Measurements from ENCODE around the gene RAPGEF4. TPM values are rescaled to one million over a fixed set of nuclear protein-coding genes. Genes with fewer than 3 reads are reported as not detected.
"Not testable (repeated sequence)": the region's sequence is repeated elsewhere in the genome, so short reads cannot be mapped to it uniquely, and the experiment has no call there.

The RAPGEF4 gene
- polyA plus RNA-seq, 2 donors: 1.7 to 3.1 TPM

GRCh38 chr2:173037245-173038120 lies 301.8 kb downstream of the RAPGEF4 start:
- H3K4me1 ChIP-seq (ENCODE audit: control insufficient read depth in 2 of 2, insufficient read depth in 2 of 2, low read length in 1 of 2): no peaks in the 10 kb centered on the region
- no peaks in the 10 kb centered on the region for H3K9me3 ChIP-seq (ENCODE audit: control insufficient read depth in 2 of 2, insufficient read depth in 1 of 2, low read depth in 1 of 2, low read length in 1 of 2)
- H3K4me3 ChIP-seq (ENCODE audit: low read depth in 1 of 2, low read length in 2 of 2): no peak overlapping the region
- H3K27ac ChIP-seq (ENCODE audit: low read depth in 2 of 2, low read length in 1 of 2): no peak overlapping the region
- WGBS, 2 donors: 68 to 86% methylated on average over 12 of the region's 12 CpGs
- H3K27me3 ChIP-seq (ENCODE audit: control insufficient read depth in 1 of 2, insufficient read depth in 2 of 2, low read length in 2 of 2): no peaks in the 10 kb centered on the region
- no peaks in the 10 kb centered on the region for H3K36me3 ChIP-seq (ENCODE audit: control insufficient read depth in 2 of 2, insufficient read depth in 2 of 2, low read length in 1 of 2)

DNA sequence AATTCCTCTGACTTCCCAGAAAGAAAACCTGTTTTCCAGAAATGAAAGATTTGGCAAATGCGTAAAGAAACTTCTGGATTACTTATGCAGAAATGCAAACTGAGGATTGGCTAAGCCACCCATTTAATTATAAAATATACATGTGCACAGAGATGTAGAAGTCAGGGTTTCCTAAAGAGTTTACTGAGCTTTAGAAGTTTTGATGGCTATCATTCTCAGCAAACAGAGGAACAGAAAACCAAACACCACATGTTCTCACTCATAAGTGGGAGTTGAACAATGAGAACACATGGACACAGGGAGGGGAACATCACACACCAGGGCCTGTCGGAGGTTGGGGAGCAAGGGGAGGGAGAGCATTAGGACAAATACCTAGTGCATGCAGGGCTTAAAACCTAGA lies 302.6 kb downstream of the RAPGEF4 start:
- H3K27ac ChIP-seq (ENCODE audit: low read depth in 2 of 2, low read length in 1 of 2): not testable (repeated sequence)

DNA sequence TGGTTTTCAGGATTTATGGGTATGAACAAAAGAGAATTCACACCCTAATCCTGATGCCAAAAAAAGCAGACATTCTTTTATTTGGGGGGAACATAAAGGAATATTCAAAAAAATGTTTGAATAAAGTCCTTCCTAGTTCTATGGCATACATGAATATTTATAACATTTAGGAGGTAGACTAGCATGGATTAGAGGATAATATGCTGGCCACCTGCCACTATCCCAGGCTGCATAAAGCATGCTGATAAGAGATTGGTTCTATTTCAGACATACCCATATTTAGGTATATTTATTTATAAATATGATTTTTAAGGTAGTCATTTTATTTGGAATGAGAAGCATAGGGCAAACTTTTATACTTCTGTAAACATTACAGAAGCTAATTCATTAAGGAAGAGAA lies 305.1 kb downstream of the RAPGEF4 start:
- H3K4me1 ChIP-seq (ENCODE audit: control insufficient read depth in 2 of 2, insufficient read depth in 2 of 2, low read length in 1 of 2): no peaks in the 10 kb centered on the region
- H3K27ac ChIP-seq (ENCODE audit: low read depth in 2 of 2, low read length in 1 of 2): no peak overlapping the region
- H3K4me3 ChIP-seq (ENCODE audit: low read depth in 1 of 2, low read length in 2 of 2): no peak overlapping the region
- no peaks in the 10 kb centered on the region for H3K27me3 ChIP-seq (ENCODE audit: control insufficient read depth in 1 of 2, insufficient read depth in 2 of 2, low read length in 2 of 2)
- no peaks in the 10 kb centered on the region for H3K9me3 ChIP-seq (ENCODE audit: control insufficient read depth in 2 of 2, insufficient read depth in 1 of 2, low read depth in 1 of 2, low read length in 1 of 2)
- H3K36me3 ChIP-seq (ENCODE audit: control insufficient read depth in 2 of 2, insufficient read depth in 2 of 2, low read length in 1 of 2): no peaks in the 10 kb centered on the region

More for the DNA sequence above, 302.6 kb downstream of the RAPGEF4 start:
- H3K9me3 ChIP-seq (ENCODE audit: control insufficient read depth in 2 of 2, insufficient read depth in 1 of 2, low read depth in 1 of 2, low read length in 1 of 2); H3K4me3 ChIP-seq (ENCODE audit: low read depth in 1 of 2, low read length in 2 of 2); H3K4me1 ChIP-seq (ENCODE audit: control insufficient read depth in 2 of 2, insufficient read depth in 2 of 2, low read length in 1 of 2); H3K27me3 ChIP-seq (ENCODE audit: control insufficient read depth in 1 of 2, insufficient read depth in 2 of 2, low read length in 2 of 2); H3K36me3 ChIP-seq (ENCODE audit: control insufficient read depth in 2 of 2, insufficient read depth in 2 of 2, low read length in 1 of 2): not testable (repeated sequence)
- 77 to 90% methylated on average over 2 of the region's 2 CpGs for WGBS, 2 donors

DNA sequence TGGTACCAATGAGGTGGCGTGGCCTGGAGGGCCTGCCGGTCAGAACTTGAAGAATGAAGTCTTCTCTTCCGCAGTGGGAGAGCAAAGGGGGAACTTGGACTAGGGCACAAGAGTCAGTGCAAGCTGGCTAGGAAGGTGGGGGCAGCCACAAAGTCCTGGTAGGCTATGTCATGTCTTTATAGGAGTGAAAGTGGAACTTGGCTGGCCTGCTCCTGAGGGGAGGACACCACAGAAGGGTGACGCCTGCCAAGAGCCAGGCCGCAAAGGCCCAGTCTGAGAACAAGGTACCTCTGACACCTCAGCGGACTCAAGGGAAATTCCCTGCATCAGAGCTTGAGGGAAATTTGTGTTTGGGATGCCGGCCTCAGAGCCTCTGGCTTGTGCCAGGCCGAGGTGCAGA lies 307.8 kb downstream of the RAPGEF4 start:
- 90 to 94% methylated on average over 8 of the region's 8 CpGs for WGBS, 2 donors
- Histone ChIP-seq H3K4me3 (ENCODE audit: low read depth in 1 of 2, low read length in 2 of 2) (no peak overlapping the region), H3K36me3 (ENCODE audit: control insufficient read depth in 2 of 2, insufficient read depth in 2 of 2, low read length in 1 of 2) (no peaks in the 10 kb centered on the region), H3K9me3 (ENCODE audit: control insufficient read depth in 2 of 2, insufficient read depth in 1 of 2, low read depth in 1 of 2, low read length in 1 of 2) (no peaks in the 10 kb centered on the region), H3K27ac (ENCODE audit: low read depth in 2 of 2, low read length in 1 of 2) (no peak overlapping the region), H3K4me1 (ENCODE audit: control insufficient read depth in 2 of 2, insufficient read depth in 2 of 2, low read length in 1 of 2) (no peaks in the 10 kb centered on the region), H3K27me3 (ENCODE audit: control insufficient read depth in 1 of 2, insufficient read depth in 2 of 2, low read length in 2 of 2) (no peaks in the 10 kb centered on the region)

GRCh38 chr2:173043897-173044519 lies 308.4 kb downstream of the RAPGEF4 start:
- WGBS, 2 donors: 95 to 97% methylated on average over 13 of the region's 13 CpGs

GRCh38 chr2:173044686-173045085 lies 309.0 kb downstream of the RAPGEF4 start:
- Histone ChIP-seq H3K4me3 (ENCODE audit: low read depth in 1 of 2, low read length in 2 of 2) (no peak overlapping the region), H3K4me1 (ENCODE audit: control insufficient read depth in 2 of 2, insufficient read depth in 2 of 2, low read length in 1 of 2) (no peaks in the 10 kb centered on the region), H3K27me3 (ENCODE audit: control insufficient read depth in 1 of 2, insufficient read depth in 2 of 2, low read length in 2 of 2) (no peaks in the 10 kb centered on the region), H3K27ac (ENCODE audit: low read depth in 2 of 2, low read length in 1 of 2) (no peak overlapping the region), H3K9me3 (ENCODE audit: control insufficient read depth in 2 of 2, insufficient read depth in 1 of 2, low read depth in 1 of 2, low read length in 1 of 2) (no peaks in the 10 kb centered on the region), H3K36me3 (ENCODE audit: control insufficient read depth in 2 of 2, insufficient read depth in 2 of 2, low read length in 1 of 2) (no peaks in the 10 kb centered on the region)
- 86 to 88% methylated on average over 10 of the region's 10 CpGs for WGBS, 2 donors

More at GRCh38 chr2:173043897-173044519, 308.4 kb downstream of the RAPGEF4 start:
- Histone ChIP-seq H3K27ac (ENCODE audit: low read depth in 2 of 2, low read length in 1 of 2) (no peak overlapping the region), H3K36me3 (ENCODE audit: control insufficient read depth in 2 of 2, insufficient read depth in 2 of 2, low read length in 1 of 2) (no peaks in the 10 kb centered on the region), H3K27me3 (ENCODE audit: control insufficient read depth in 1 of 2, insufficient read depth in 2 of 2, low read length in 2 of 2) (no peaks in the 10 kb centered on the region), H3K9me3 (ENCODE audit: control insufficient read depth in 2 of 2, insufficient read depth in 1 of 2, low read depth in 1 of 2, low read length in 1 of 2) (no peaks in the 10 kb centered on the region), H3K4me3 (ENCODE audit: low read depth in 1 of 2, low read length in 2 of 2) (no peak overlapping the region), H3K4me1 (ENCODE audit: control insufficient read depth in 2 of 2, insufficient read depth in 2 of 2, low read length in 1 of 2) (no peaks in the 10 kb centered on the region)

GRCh38 chr2:173045181-173045580 lies 309.5 kb downstream of the RAPGEF4 start:
- Histone ChIP-seq H3K36me3 (ENCODE audit: control insufficient read depth in 2 of 2, insufficient read depth in 2 of 2, low read length in 1 of 2) (no peaks in the 10 kb centered on the region), H3K9me3 (ENCODE audit: control insufficient read depth in 2 of 2, insufficient read depth in 1 of 2, low read depth in 1 of 2, low read length in 1 of 2) (no peaks in the 10 kb centered on the region), H3K4me3 (ENCODE audit: low read depth in 1 of 2, low read length in 2 of 2) (no peak overlapping the region), H3K27ac (ENCODE audit: low read depth in 2 of 2, low read length in 1 of 2) (no peak overlapping the region), H3K4me1 (ENCODE audit: control insufficient read depth in 2 of 2, insufficient read depth in 2 of 2, low read length in 1 of 2) (no peaks in the 10 kb centered on the region), H3K27me3 (ENCODE audit: control insufficient read depth in 1 of 2, insufficient read depth in 2 of 2, low read length in 2 of 2) (no peaks in the 10 kb centered on the region)
- WGBS, 2 donors: 79 to 82% methylated on average over 2 of the region's 2 CpGs

GRCh38 chr2:173048522-173048896 lies 312.9 kb downstream of the RAPGEF4 start:
- Histone ChIP-seq H3K27me3 (ENCODE audit: control insufficient read depth in 1 of 2, insufficient read depth in 2 of 2, low read length in 2 of 2) (no peaks in the 10 kb centered on the region), H3K9me3 (ENCODE audit: control insufficient read depth in 2 of 2, insufficient read depth in 1 of 2, low read depth in 1 of 2, low read length in 1 of 2) (no peaks in the 10 kb centered on the region), H3K36me3 (ENCODE audit: control insufficient read depth in 2 of 2, insufficient read depth in 2 of 2, low read length in 1 of 2) (no peaks in the 10 kb centered on the region), H3K27ac (ENCODE audit: low read depth in 2 of 2, low read length in 1 of 2) (peak overlapping the region; percentile 11 to 58), H3K4me3 (ENCODE audit: low read depth in 1 of 2, low read length in 2 of 2) (no peak overlapping the region), H3K4me1 (ENCODE audit: control insufficient read depth in 2 of 2, insufficient read depth in 2 of 2, low read length in 1 of 2) (no peaks in the 10 kb centered on the region)
- WGBS, 2 donors: 71 to 79% methylated on average over 3 of the region's 3 CpGs

DNA sequence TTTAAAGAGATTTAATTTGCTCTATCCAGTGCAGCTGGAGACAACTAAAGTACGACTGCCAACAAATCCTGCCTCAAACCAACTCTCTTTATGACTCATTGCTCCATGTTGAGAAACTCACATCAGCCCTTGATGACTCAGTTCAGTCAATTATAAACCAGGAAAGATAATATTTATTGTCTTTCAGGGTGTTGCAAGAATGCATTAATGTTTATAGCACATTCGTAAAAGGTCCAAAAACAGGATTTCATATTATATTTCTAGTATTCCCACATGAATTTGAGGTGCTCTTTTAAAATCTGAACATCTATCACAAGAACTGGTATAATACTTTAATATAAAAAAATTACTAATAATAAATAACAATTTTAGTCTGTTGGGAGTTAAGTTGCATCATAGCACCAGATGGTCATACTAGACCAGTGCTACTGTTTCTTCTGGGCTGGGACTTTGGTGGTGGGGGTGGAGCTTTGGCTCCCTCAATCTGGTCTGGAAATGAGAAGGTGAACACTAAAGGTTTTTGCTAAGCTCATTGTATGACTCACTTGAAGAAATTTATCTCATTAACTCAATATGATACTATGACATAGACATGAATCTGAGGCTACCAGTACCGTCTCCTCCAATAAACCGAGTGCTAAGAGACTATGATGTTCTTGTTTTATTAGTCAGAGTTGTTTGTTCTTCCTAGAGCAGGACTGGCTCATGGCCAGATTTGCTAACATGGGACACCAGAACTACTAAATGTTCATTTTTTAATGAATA lies 313.4 kb downstream of the RAPGEF4 start:
- no peaks in the 10 kb centered on the region for H3K36me3 ChIP-seq (ENCODE audit: control insufficient read depth in 2 of 2, insufficient read depth in 2 of 2, low read length in 1 of 2)
- no peaks in the 10 kb centered on the region for H3K27me3 ChIP-seq (ENCODE audit: control insufficient read depth in 1 of 2, insufficient read depth in 2 of 2, low read length in 2 of 2)
- 8 to 19% methylated on average over 4 of the region's 4 CpGs for WGBS, 2 donors
- no peaks in the 10 kb centered on the region for H3K9me3 ChIP-seq (ENCODE audit: control insufficient read depth in 2 of 2, insufficient read depth in 1 of 2, low read depth in 1 of 2, low read length in 1 of 2)
- no peaks in the 10 kb centered on the region for H3K4me1 ChIP-seq (ENCODE audit: control insufficient read depth in 2 of 2, insufficient read depth in 2 of 2, low read length in 1 of 2)
- no peak overlapping the region for H3K4me3 ChIP-seq (ENCODE audit: low read depth in 1 of 2, low read length in 2 of 2)
- peak overlapping the region; percentile 74 to 86 for H3K27ac ChIP-seq (ENCODE audit: low read depth in 2 of 2, low read length in 1 of 2)

All from esophagus (tissue), 2 donors.